ENCODE measurements around the gene PRR15.

DNA sequence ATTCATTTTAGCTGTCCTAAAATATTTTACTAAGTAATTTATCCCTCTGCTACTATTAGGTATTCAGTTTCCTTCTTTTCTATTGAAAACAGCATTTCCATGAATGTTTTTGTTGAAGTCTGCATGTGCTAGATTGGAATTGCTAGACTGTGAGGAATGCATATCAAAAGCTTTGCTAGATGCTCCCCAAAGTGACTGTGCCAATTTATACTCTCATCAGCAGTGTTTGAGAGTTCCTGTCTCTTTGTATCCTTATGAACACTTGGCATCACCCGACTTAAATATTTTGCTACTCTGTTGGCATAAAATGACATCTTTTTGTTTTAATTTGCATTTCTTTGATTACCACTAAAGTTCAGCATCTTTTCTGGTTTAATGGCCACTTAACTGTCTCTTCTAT lies 45.0 kb upstream of the PRR15 start:
- TF ChIP-seq, protein P1, sequence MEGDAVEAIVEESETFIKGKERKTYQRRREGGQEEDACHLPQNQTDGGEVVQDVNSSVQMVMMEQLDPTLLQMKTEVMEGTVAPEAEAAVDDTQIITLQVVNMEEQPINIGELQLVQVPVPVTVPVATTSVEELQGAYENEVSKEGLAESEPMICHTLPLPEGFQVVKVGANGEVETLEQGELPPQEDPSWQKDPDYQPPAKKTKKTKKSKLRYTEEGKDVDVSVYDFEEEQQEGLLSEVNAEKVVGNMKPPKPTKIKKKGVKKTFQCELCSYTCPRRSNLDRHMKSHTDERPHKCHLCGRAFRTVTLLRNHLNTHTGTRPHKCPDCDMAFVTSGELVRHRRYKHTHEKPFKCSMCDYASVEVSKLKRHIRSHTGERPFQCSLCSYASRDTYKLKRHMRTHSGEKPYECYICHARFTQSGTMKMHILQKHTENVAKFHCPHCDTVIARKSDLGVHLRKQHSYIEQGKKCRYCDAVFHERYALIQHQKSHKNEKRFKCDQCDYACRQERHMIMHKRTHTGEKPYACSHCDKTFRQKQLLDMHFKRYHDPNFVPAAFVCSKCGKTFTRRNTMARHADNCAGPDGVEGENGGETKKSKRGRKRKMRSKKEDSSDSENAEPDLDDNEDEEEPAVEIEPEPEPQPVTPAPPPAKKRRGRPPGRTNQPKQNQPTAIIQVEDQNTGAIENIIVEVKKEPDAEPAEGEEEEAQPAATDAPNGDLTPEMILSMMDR (IDR thresholded peaks at IDR 0.05; ENCODE audit: poor library complexity, severe bottlenecking): no peak
- TF ChIP-seq, protein P2, sequence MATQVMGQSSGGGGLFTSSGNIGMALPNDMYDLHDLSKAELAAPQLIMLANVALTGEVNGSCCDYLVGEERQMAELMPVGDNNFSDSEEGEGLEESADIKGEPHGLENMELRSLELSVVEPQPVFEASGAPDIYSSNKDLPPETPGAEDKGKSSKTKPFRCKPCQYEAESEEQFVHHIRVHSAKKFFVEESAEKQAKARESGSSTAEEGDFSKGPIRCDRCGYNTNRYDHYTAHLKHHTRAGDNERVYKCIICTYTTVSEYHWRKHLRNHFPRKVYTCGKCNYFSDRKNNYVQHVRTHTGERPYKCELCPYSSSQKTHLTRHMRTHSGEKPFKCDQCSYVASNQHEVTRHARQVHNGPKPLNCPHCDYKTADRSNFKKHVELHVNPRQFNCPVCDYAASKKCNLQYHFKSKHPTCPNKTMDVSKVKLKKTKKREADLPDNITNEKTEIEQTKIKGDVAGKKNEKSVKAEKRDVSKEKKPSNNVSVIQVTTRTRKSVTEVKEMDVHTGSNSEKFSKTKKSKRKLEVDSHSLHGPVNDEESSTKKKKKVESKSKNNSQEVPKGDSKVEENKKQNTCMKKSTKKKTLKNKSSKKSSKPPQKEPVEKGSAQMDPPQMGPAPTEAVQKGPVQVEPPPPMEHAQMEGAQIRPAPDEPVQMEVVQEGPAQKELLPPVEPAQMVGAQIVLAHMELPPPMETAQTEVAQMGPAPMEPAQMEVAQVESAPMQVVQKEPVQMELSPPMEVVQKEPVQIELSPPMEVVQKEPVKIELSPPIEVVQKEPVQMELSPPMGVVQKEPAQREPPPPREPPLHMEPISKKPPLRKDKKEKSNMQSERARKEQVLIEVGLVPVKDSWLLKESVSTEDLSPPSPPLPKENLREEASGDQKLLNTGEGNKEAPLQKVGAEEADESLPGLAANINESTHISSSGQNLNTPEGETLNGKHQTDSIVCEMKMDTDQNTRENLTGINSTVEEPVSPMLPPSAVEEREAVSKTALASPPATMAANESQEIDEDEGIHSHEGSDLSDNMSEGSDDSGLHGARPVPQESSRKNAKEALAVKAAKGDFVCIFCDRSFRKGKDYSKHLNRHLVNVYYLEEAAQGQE (IDR thresholded peaks at IDR 0.05; ENCODE audit: borderline replicate concordance): no peak
- TF ChIP-seq POLR2AphosphoS5 (IDR thresholded peaks at IDR 0.05) (no peak), TAF1 (IDR thresholded peaks at IDR 0.05; ENCODE audit: low read depth) (no peak), MXI1 (conservative IDR thresholded peaks at IDR 0.05; ENCODE audit: poor library complexity, severe bottlenecking) (no peak)

Measured in neural cell (in vitro differentiated cells).